Measurements from ENCODE around the gene ATP2B2.

The ATP2B2 gene

DNA sequence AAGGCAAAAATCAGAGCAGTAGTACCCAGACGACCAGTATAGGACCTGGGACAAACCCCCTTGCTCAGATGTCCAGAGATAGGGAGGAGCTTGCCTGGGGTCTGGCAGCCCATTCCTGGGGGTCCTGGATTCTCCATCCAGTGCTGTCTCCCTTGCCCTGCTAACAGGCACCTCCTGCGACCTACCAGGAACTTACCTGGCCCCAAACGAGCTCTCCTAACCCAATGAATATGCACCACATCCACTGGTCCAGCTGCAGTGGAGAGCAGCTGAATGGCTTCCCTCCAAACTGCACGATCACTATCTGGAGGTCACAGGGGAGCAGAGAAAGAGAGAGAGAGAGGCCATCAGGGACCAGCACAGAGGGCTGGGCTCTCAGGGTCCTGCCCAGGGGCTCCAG is 165.3 kb downstream of the ATP2B2 start:
- Histone ChIP-seq H3K36me3 (ENCODE audit: low read depth) (no peaks in the 10 kb centered on the region), H3K27me3 (ENCODE audit: insufficient read depth, poor library complexity, severe bottlenecking) (no peaks in the 10 kb centered on the region), H3K27ac (ENCODE audit: poor library complexity, severe bottlenecking) (no peak overlapping the region), H3K4me1 (ENCODE audit: insufficient read depth, poor library complexity, severe bottlenecking) (no peaks in the 10 kb centered on the region), H3K4me3 (ENCODE audit: severe bottlenecking) (no peak overlapping the region), H3K9me3 (ENCODE audit: severe bottlenecking) (no peaks in the 10 kb centered on the region)
- DNase-seq (ENCODE audit: low spot score): no peak
- TF ChIP-seq, protein P1, sequence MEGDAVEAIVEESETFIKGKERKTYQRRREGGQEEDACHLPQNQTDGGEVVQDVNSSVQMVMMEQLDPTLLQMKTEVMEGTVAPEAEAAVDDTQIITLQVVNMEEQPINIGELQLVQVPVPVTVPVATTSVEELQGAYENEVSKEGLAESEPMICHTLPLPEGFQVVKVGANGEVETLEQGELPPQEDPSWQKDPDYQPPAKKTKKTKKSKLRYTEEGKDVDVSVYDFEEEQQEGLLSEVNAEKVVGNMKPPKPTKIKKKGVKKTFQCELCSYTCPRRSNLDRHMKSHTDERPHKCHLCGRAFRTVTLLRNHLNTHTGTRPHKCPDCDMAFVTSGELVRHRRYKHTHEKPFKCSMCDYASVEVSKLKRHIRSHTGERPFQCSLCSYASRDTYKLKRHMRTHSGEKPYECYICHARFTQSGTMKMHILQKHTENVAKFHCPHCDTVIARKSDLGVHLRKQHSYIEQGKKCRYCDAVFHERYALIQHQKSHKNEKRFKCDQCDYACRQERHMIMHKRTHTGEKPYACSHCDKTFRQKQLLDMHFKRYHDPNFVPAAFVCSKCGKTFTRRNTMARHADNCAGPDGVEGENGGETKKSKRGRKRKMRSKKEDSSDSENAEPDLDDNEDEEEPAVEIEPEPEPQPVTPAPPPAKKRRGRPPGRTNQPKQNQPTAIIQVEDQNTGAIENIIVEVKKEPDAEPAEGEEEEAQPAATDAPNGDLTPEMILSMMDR (IDR thresholded peaks at IDR 0.05; ENCODE audit: poor library complexity, severe bottlenecking): no peak
- ATAC-seq (ENCODE audit: low read depth): no peak

DNA sequence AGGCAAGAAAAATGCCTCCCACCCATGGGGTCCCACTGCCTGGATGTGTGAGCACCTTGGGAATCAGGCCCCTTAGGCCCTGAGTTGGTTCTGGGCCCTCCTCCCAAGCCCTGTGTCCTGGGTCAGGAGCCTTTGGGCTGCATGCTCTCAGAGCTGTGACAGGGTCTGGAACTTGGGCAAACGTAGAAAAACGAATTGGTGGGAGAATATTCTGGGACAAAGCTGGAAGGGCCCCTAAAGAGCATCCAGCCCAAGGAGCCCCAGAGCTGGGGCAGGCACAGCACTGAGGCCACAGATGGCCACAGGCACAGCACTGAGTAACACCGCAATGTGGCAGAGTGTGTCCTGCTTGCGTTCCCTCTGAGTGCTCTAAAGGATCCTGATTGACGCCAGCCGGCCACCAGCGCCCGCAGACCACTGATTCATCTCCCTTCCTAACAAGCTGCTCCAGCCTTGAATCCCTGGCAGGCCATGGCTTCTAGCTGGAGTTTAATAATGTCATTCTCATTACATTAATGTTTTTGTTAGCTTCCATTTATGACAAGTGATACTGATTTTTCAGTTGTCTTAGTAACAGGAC is 165.9 kb downstream of the ATP2B2 start:
- no peak overlapping the region for H3K27ac ChIP-seq (ENCODE audit: poor library complexity, severe bottlenecking)
- no peak overlapping the region for H3K4me3 ChIP-seq (ENCODE audit: severe bottlenecking)
- DNase-seq (ENCODE audit: low spot score) (no peak), ATAC-seq (ENCODE audit: low read depth) (no peak)
- H3K9me3 ChIP-seq (ENCODE audit: severe bottlenecking): no peaks in the 10 kb centered on the region
- H3K36me3 ChIP-seq (ENCODE audit: low read depth): no peaks in the 10 kb centered on the region
- no peaks in the 10 kb centered on the region for H3K27me3 ChIP-seq (ENCODE audit: insufficient read depth, poor library complexity, severe bottlenecking)
- TF ChIP-seq, protein P1 (IDR thresholded peaks at IDR 0.05; ENCODE audit: poor library complexity, severe bottlenecking): no peak
- H3K4me1 ChIP-seq (ENCODE audit: insufficient read depth, poor library complexity, severe bottlenecking): no peaks in the 10 kb centered on the region

DNA sequence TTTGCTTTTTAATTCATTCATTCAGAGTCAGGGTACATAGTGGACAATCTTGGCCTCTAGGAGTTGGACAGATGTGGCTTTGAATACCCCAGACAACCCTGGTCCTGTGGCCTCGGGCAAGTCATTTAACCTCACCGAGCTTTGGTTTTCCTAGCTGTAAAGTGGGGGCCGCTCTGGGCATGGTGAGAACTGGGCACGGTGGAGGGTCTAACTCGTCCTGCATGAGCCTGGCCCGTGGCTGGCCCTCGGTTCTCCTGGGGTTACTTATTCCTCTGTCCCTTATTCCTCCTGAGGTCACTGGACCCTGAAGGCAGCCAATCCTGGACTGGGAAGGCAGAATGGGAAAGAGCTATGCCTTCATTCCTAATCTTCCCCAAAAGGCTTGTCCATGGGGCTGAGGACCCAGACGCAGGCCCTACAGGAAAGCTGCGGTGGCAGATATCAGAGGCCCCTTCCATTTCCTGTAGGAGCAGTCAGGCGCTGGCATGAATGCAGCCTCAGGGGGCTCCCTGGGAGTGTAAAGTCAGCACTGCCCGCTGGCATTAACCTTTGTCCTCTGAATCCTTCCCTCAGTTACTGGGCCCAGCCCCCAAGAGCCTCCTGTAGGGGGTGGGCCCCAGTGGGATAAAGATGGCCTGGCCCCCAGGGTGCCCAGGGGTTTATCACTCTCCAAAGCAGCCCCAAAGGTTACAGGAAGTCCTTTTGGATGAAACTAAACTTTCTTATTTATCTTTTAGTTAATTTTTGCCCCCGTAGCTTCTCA is 166.6 kb downstream of the ATP2B2 start:
- no peak overlapping the region for H3K4me3 ChIP-seq (ENCODE audit: severe bottlenecking)
- H3K36me3 ChIP-seq (ENCODE audit: low read depth): no peaks in the 10 kb centered on the region
- TF ChIP-seq, protein P1 (IDR thresholded peaks at IDR 0.05; ENCODE audit: poor library complexity, severe bottlenecking): no peak
- ATAC-seq (ENCODE audit: low read depth): no peak
- H3K9me3 ChIP-seq (ENCODE audit: severe bottlenecking): no peaks in the 10 kb centered on the region
- H3K27ac ChIP-seq (ENCODE audit: poor library complexity, severe bottlenecking): no peak overlapping the region
- no peaks in the 10 kb centered on the region for H3K4me1 ChIP-seq (ENCODE audit: insufficient read depth, poor library complexity, severe bottlenecking)
- DNase-seq (ENCODE audit: low spot score): no peak
- no peaks in the 10 kb centered on the region for H3K27me3 ChIP-seq (ENCODE audit: insufficient read depth, poor library complexity, severe bottlenecking)

DNA sequence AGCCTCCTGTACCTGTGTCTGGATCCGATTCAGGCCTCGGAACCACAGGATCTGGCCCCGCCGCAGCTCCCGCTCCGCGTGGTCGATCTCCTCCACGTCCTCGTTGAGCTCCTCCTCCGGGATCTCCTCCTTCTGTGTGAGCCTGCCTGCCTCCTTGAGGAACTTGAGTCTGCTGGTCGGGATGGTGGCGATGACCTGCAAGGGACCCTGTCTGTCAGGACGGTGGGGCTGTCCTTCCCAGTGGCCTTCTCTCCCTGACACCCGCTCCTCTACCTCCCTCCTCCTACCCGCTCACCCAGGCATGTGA is 167.3 kb downstream of the ATP2B2 start:
- H3K36me3 ChIP-seq (ENCODE audit: low read depth): no peaks in the 10 kb centered on the region
- no peak for ATAC-seq (ENCODE audit: low read depth)
- H3K9me3 ChIP-seq (ENCODE audit: severe bottlenecking): no peaks in the 10 kb centered on the region
- TF ChIP-seq, protein P1 (IDR thresholded peaks at IDR 0.05; ENCODE audit: poor library complexity, severe bottlenecking): no peak
- H3K27ac ChIP-seq (ENCODE audit: poor library complexity, severe bottlenecking): no peak overlapping the region
- H3K27me3 ChIP-seq (ENCODE audit: insufficient read depth, poor library complexity, severe bottlenecking): no peaks in the 10 kb centered on the region
- DNase-seq (ENCODE audit: low spot score): no peak
- H3K4me1 ChIP-seq (ENCODE audit: insufficient read depth, poor library complexity, severe bottlenecking): no peaks in the 10 kb centered on the region
- H3K4me3 ChIP-seq (ENCODE audit: severe bottlenecking): no peak overlapping the region

Data from RWPE2 (cell line).